Keratinocyte (primary cell): Measurements from ENCODE around the gene NRDC. TPM values are rescaled to one million over a fixed set of nuclear protein-coding genes. Genes with fewer than 3 reads are reported as not detected.

Source experiments
- DNase-seq: peaks from one replicate; pipeline ENCODE4 v3.0.0-alpha.2; 2011; ENCODE audit warnings: low read depth, missing footprints, low spot score
- FAIRE-seq: peaks from 2 replicates; lab custom pipeline; 2011; peaks lifted over from hg19 to GRCh38; lab: Jason Lieb, UNC
- H2AFZ ChIP-seq: 2 replicates; pipeline ENCODE4 v1.6.0; 2012; ENCODE audit warnings: low read length, control low read depth, inconsistent platforms; ENCODE audit not compliant: control insufficient read depth
- H3K27ac ChIP-seq: 2 replicates; pipeline ENCODE4 v1.5.1; 2011; ENCODE audit warnings: low read length; ENCODE audit not compliant: control insufficient read depth, insufficient read depth
- H3K27me3 ChIP-seq: 3 replicates; pipeline ENCODE4 v1.6.0; 2011; ENCODE audit warnings: low read length; ENCODE audit not compliant: control insufficient read depth, insufficient read depth; ENCODE audit errors: extremely low read depth
- H3K36me3 ChIP-seq, 2 experiments: 2 replicates in 1 of 2; 3 replicates in 1 of 2; pipeline ENCODE4 v1.5.1; 2011; ENCODE audit warnings: low read length in 2 of 2, mild to moderate bottlenecking in 1 of 2; ENCODE audit not compliant: control insufficient read depth in 2 of 2, insufficient read depth in 2 of 2; ENCODE audit errors: extremely low read depth in 1 of 2
- H3K4me1 ChIP-seq: 3 replicates; pipeline ENCODE4 v1.5.1; 2011; ENCODE audit warnings: low read length; ENCODE audit not compliant: control insufficient read depth, insufficient read depth; ENCODE audit errors: extremely low read depth
- H3K4me2 ChIP-seq: 3 replicates; pipeline ENCODE4 v1.6.0; 2011; ENCODE audit warnings: low read depth, low read length; ENCODE audit not compliant: control insufficient read depth, insufficient read depth; ENCODE audit errors: extremely low read depth
- H3K4me3 ChIP-seq, 3 experiments: fragments of 200-600 bp in 1 of 3; sonication (generic) in 1 of 3; 2 replicates in 2 of 3; 3 replicates in 1 of 3; pipeline ENCODE4 v1.5.1; 2011 to 2016; ENCODE audit warnings: low read length in 3 of 3, mild to moderate bottlenecking in 3 of 3, control low read depth in 2 of 3, inconsistent platforms in 1 of 3, low read depth in 1 of 3, mixed read lengths in 1 of 3, mixed run types in 1 of 3, moderate library complexity in 1 of 3; ENCODE audit not compliant: control insufficient read depth in 2 of 3, insufficient read depth in 2 of 3; ENCODE audit errors: extremely low read depth in 1 of 3
- H3K79me2 ChIP-seq: 2 replicates; pipeline ENCODE4 v1.6.0; 2012; ENCODE audit warnings: low read length; ENCODE audit not compliant: control insufficient read depth, insufficient read depth
- H3K9ac ChIP-seq: 3 replicates; pipeline ENCODE4 v1.6.0; 2011; ENCODE audit warnings: low read length; ENCODE audit not compliant: control insufficient read depth, insufficient read depth; ENCODE audit errors: extremely low read depth
- H3K9me1 ChIP-seq: 3 replicates; pipeline ENCODE4 v1.6.0; 2011; ENCODE audit warnings: low read length; ENCODE audit not compliant: control insufficient read depth, insufficient read depth; ENCODE audit errors: extremely low read depth
- H3K9me3 ChIP-seq: 2 replicates; pipeline ENCODE4 v1.5.1; 2012; ENCODE audit warnings: low read depth, low read length; ENCODE audit not compliant: control insufficient read depth
- H4K20me1 ChIP-seq: 3 replicates; pipeline ENCODE4 v1.6.0; 2011; ENCODE audit warnings: low read length; ENCODE audit not compliant: control insufficient read depth, insufficient read depth; ENCODE audit errors: extremely low read depth
- EZH2 ChIP-seq: IDR thresholded peaks from one replicate; pipeline ENCODE4 v1.6.1; 2012; ENCODE audit warnings: inconsistent platforms, mild to moderate bottlenecking, low read length, moderate library complexity
- dilution Hi-C: fragments of 300-500 bp; cut with MboI; formaldehyde crosslinking; loops from one replicate; pipeline ENCODE4 v1.7.0; 2020; ENCODE audit warnings: low sequenced_read_pairs; ENCODE audit not compliant: extremely low pct_ligation_motif_present
- polyA plus RNA-seq, 5 experiments: library from polyadenylated mRNA; depleted of rRNA in 3 of 5; stranded (reverse) in 3 of 5; stranded (forward) in 1 of 5; unstranded in 1 of 5; fragments of >200 nt; gene quantifications; 1 replicate in 1 of 5; 2 replicates in 3 of 5; 3 replicates in 1 of 5; pipeline versions ENCODE4 v1.2.1 to v1.2.3, GENCODE V29; 2011 to 2012; ENCODE audit warnings: missing spikeins in 2 of 5, low read depth in 1 of 5, low replicate concordance in 1 of 5
- TF ChIP-seq, protein P1 (sequence below), 3 experiments: IDR thresholded peaks in 1 of 3; conservative IDR thresholded peaks in 1 of 3; optimal IDR thresholded peaks in 1 of 3; 2 replicates in 2 of 3; 3 replicates in 1 of 3; pipeline versions ENCODE3 to v1.5.1; 2011; ENCODE audit warnings: low read length in 3 of 3, mild to moderate bottlenecking in 3 of 3, moderate library complexity in 2 of 3, control low read depth in 1 of 3, inconsistent platforms in 1 of 3; ENCODE audit not compliant: insufficient read depth in 2 of 3; ENCODE audit errors: extremely low read depth in 1 of 3

NRDC gene
- polyA plus RNA-seq, 1 donor (not counting 4 experiments of a cell fraction or from before 2014, with no cell fraction given): 183 TPM

DNA sequence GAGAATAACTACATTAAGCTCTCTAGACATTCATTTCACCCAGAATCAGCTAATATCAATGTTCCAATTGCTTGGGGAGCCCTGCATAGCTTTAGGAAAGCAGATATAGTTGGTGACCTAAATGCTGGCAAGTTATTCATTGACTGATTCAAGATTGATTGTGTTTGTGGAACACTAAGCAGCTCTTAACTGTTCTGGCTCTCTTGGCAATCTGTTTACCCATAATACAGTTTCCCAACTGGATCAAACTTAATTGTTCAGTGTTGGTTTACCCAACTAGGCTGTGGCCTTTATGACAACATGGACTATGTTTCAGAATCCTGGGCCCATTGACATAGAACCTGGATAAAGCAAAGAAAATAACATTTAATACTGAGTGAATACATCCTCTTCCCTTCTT, 83.7 kb downstream of the NRDC start:
- Histone ChIP-seq H3K36me3 (peaks cover 29 to 36% of the 10 kb centered on the region in 2 experiments), H2AFZ (no peak overlapping the region), H3K4me1 (no peaks in the 10 kb centered on the region), H3K9ac (no peak overlapping the region), H3K79me2 (no peaks in the 10 kb centered on the region), H3K4me3 (no peak overlapping the region), H3K9me3 (no peaks in the 10 kb centered on the region), H4K20me1 (no peaks in the 10 kb centered on the region), H3K4me2 (no peak overlapping the region), H3K27me3 (no peaks in the 10 kb centered on the region), H3K9me1 (no peaks in the 10 kb centered on the region), H3K27ac (no peak overlapping the region)
- FAIRE-seq (no peak), DNase-seq (no peak)
- dilution Hi-C loops: no loop called here
- TF ChIP-seq, protein P1, sequence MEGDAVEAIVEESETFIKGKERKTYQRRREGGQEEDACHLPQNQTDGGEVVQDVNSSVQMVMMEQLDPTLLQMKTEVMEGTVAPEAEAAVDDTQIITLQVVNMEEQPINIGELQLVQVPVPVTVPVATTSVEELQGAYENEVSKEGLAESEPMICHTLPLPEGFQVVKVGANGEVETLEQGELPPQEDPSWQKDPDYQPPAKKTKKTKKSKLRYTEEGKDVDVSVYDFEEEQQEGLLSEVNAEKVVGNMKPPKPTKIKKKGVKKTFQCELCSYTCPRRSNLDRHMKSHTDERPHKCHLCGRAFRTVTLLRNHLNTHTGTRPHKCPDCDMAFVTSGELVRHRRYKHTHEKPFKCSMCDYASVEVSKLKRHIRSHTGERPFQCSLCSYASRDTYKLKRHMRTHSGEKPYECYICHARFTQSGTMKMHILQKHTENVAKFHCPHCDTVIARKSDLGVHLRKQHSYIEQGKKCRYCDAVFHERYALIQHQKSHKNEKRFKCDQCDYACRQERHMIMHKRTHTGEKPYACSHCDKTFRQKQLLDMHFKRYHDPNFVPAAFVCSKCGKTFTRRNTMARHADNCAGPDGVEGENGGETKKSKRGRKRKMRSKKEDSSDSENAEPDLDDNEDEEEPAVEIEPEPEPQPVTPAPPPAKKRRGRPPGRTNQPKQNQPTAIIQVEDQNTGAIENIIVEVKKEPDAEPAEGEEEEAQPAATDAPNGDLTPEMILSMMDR (optimal IDR thresholded peaks at IDR 0.05 in 1 of 3, IDR thresholded peaks at IDR 0.05 in 1 of 3, conservative IDR thresholded peaks at IDR 0.05 in 1 of 3; ENCODE audit: extremely low read depth in 1 of 3, insufficient read depth in 2 of 3, low read length in 3 of 3): no peak
- no peak for TF ChIP-seq EZH2

DNA sequence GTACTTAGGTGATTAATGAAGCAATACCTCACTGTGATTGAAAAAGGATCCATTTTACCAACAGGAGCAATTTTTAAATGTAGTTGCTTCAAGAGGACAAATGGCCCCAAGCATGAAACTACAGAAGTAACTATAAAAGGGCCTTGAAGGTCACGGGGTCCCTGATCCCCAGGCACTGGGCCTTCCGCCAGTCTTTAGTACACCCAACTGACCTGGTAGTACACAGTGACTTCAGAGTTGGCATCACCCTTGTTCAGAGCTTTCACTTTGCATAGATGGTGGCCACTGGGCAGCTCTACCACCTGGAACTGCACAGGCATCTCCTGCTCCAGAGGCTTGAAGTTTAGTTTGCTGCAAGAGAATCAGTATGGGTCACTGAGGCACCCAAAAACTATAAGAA, 84.3 kb downstream of the NRDC start:
- no peak for TF ChIP-seq EZH2
- TF ChIP-seq, protein P1 (optimal IDR thresholded peaks at IDR 0.05 in 1 of 3, IDR thresholded peaks at IDR 0.05 in 1 of 3, conservative IDR thresholded peaks at IDR 0.05 in 1 of 3; ENCODE audit: extremely low read depth in 1 of 3, insufficient read depth in 2 of 3, low read length in 3 of 3): no peak
- H3K9ac ChIP-seq: no peak overlapping the region
- H3K36me3 ChIP-seq: peaks cover 26 to 33% of the 10 kb centered on the region in 2 experiments
- no peak overlapping the region for H3K4me3 ChIP-seq
- FAIRE-seq (no peak), DNase-seq (no peak)
- no peak overlapping the region for H3K4me2 ChIP-seq
- no peaks in the 10 kb centered on the region for H3K79me2 ChIP-seq
- H3K27ac ChIP-seq: no peak overlapping the region
- no peaks in the 10 kb centered on the region for H3K9me1 ChIP-seq
- no peaks in the 10 kb centered on the region for H3K27me3 ChIP-seq
- H2AFZ ChIP-seq: no peak overlapping the region
- no peaks in the 10 kb centered on the region for H4K20me1 ChIP-seq
- dilution Hi-C loops: no loop called here
- no peaks in the 10 kb centered on the region for H3K4me1 ChIP-seq
- no peaks in the 10 kb centered on the region for H3K9me3 ChIP-seq
